ENCODE results near the gene CD200. TPM values are rescaled to one million over a fixed set of nuclear protein-coding genes. Genes with fewer than 3 reads are reported as not detected.

The CD200 gene
- total RNA-seq, 1 experiment from 2014 or later: 46.8 TPM

GRCh38 chr3:112348943-112349342, 16.0 kb downstream of the CD200 start:
- H3K27ac Mint-ChIP-seq: no peak overlapping the region; the same call in 1 of the 2 replicates
- H3K4me1 Mint-ChIP-seq: peaks cover 79% of the 10 kb centered on the region
- peaks cover 84% of the 10 kb centered on the region for H3K36me3 Mint-ChIP-seq
- no peaks in the 10 kb centered on the region for H3K27me3 Mint-ChIP-seq (ENCODE audit: low read depth)
- ChIA-PET POLR2A (no interaction called here), CTCF (interaction anchor here (1.5 kb wide), 1 partner anchor 56 kb away, joined by 5 read pairs; no protein-coding TSS in a partner anchor)
- H3K9me3 Mint-ChIP-seq: no peaks in the 10 kb centered on the region
- H3K4me3 Mint-ChIP-seq: no peak overlapping the region
- no peak for ATAC-seq
- TF ChIP-seq USF2 (CRISPR knock-in tag; IDR thresholded peaks at IDR 0.05): no peak
- TF ChIP-seq ZNF317 (CRISPR knock-in tag; IDR thresholded peaks at IDR 0.05; ENCODE audit: borderline replicate concordance, low read depth): no peak
- TF ChIP-seq ATF3 (CRISPR knock-in tag; conservative IDR thresholded peaks at IDR 0.05): no peak
- TF ChIP-seq RORB (CRISPR knock-in tag; IDR thresholded peaks at IDR 0.05): no peak
- no peak for TF ChIP-seq ZNF121 (CRISPR knock-in tag; IDR thresholded peaks at IDR 0.05)
- TF ChIP-seq ZNF396 (CRISPR knock-in tag; IDR thresholded peaks at IDR 0.05; ENCODE audit: borderline replicate concordance): no peak
- no peak for TF ChIP-seq MYBL2 (CRISPR knock-in tag; IDR thresholded peaks at IDR 0.05)
- TF ChIP-seq ZNF425 (CRISPR knock-in tag; conservative IDR thresholded peaks at IDR 0.05): no peak
- TF ChIP-seq HMGXB4 (CRISPR knock-in tag; IDR thresholded peaks at IDR 0.05): no peak
- TF ChIP-seq ZBTB21 (CRISPR knock-in tag; IDR thresholded peaks at IDR 0.05; ENCODE audit: borderline replicate concordance): no peak
- no peak for TF ChIP-seq IRF1 (CRISPR knock-in tag; IDR thresholded peaks at IDR 0.05)
- TF ChIP-seq NR2C2 (CRISPR knock-in tag; IDR thresholded peaks at IDR 0.05): no peak
- TF ChIP-seq PREB (CRISPR knock-in tag; IDR thresholded peaks at IDR 0.05; ENCODE audit: borderline replicate concordance): no peak
- TF ChIP-seq HMGA2 (CRISPR knock-in tag; IDR thresholded peaks at IDR 0.05): no peak
- TF ChIP-seq ZNF532 (CRISPR knock-in tag; IDR thresholded peaks at IDR 0.05; ENCODE audit: borderline replicate concordance): no peak
- no peak for TF ChIP-seq OVOL2 (CRISPR knock-in tag; IDR thresholded peaks at IDR 0.05; ENCODE audit: borderline replicate concordance)
- TF ChIP-seq AR (CRISPR knock-in tag; IDR thresholded peaks at IDR 0.05): no peak
- no peak for DNase-seq (ENCODE audit: low spot score)

Measured in WTC11 (cell line).